Activated naive CD8-positive, alpha-beta T cell treated with anti-CD3 and anti-CD28 coated beads, Interleukin-2, amount 10 ng/mL, durations not matched to agents 7 days and 5 days (primary cell): Measurements from ENCODE around the gene AMBRA1. TPM values are rescaled to one million over a fixed set of nuclear protein-coding genes. Genes with fewer than 3 reads are reported as not detected.

Experiments
- ATAC-seq: fragments of 150-1000 bp; cut with Tn5 transposase; one replicate; pipeline ENCODE4 v1.10.0; 2021; ENCODE audit warnings: low read depth, moderate library complexity
- POLR2A ChIA-PET: fragments of 350-600 bp; sonication (Branson Sonifier 250); formaldehyde crosslinking; loops from one replicate; lab custom pipeline; 2021; ENCODE audit warnings: antibody characterized with exemption; lab: Charles Lee
- DNase-seq: peaks from one replicate; pipeline ENCODE4 v3.0.0; 2021
- H3K27ac Mint-ChIP-seq: one replicate; pipeline ENCODE4 v1.8.0; 2022; ENCODE audit warnings: mild to moderate bottlenecking, mixed read lengths
- H3K27me3 Mint-ChIP-seq: one replicate; pipeline ENCODE4 v1.8.0; 2022; ENCODE audit warnings: mild to moderate bottlenecking, moderate library complexity, mixed read lengths
- H3K36me3 Mint-ChIP-seq: one replicate; pipeline ENCODE4 v1.8.0; 2021; ENCODE audit warnings: mild to moderate bottlenecking, mixed read lengths
- H3K4me1 Mint-ChIP-seq: one replicate; pipeline ENCODE4 v1.8.0; 2021; ENCODE audit warnings: mixed read lengths
- H3K4me3 Mint-ChIP-seq: one replicate; pipeline ENCODE4 v1.8.0; 2022; ENCODE audit warnings: mild to moderate bottlenecking, moderate library complexity, mixed read lengths
- H3K9me3 Mint-ChIP-seq: one replicate; pipeline ENCODE4 v1.8.0; 2021; ENCODE audit warnings: mixed read lengths
- total RNA-seq, 2 experiments: library from RNA; stranded (reverse); gene quantifications; one replicate each; pipeline ENCODE4 v1.2.3, GENCODE V29; 2021

AMBRA1 gene
- total RNA-seq, 2 experiments from 2014 or later, result 39.1 to 40.5 TPM

- POLR2A ChIA-PET, result interaction anchor here (1.1 to 1.4 kb wide), 2 partner anchors 9 to 40 kb away, joined by 5 to 6 read pairs; no protein-coding TSS in a partner anchor
- no peak for ATAC-seq
- Mint-ChIP-seq H3K27me3 (no peaks in the 10 kb centered on the region), H3K4me3 (no peak overlapping the region), H3K27ac (no peak overlapping the region), H3K36me3 (peaks cover 11% of the 10 kb centered on the region), H3K4me1 (peaks cover 13% of the 10 kb centered on the region), H3K9me3 (no peaks in the 10 kb centered on the region)
- no peak for DNase-seq
Measured at GRCh38 chr11:46631676-46632075, 37.9 kb upstream of the AMBRA1 start.

- H3K36me3 Mint-ChIP-seq, result peaks cover 18% of the 10 kb centered on the region
- ATAC-seq (no peak), DNase-seq (no peak)
- POLR2A ChIA-PET, result interaction anchor here (1.4 kb wide), 1 partner anchor 11 kb away, joined by 5 read pairs; no protein-coding TSS in a partner anchor
- peaks cover 13% of the 10 kb centered on the region for H3K4me1 Mint-ChIP-seq
- no peak overlapping the region for H3K4me3 Mint-ChIP-seq
- H3K27me3 Mint-ChIP-seq, result no peaks in the 10 kb centered on the region
- H3K27ac Mint-ChIP-seq, result no peak overlapping the region
- H3K9me3 Mint-ChIP-seq, result no peaks in the 10 kb centered on the region
Measured at GRCh38 chr11:46630237-46630636, 36.4 kb upstream of the AMBRA1 start.

- no peak for DNase-seq
- H3K36me3 Mint-ChIP-seq, result peaks cover 22% of the 10 kb centered on the region
- POLR2A ChIA-PET, result no interaction called here
- H3K27ac Mint-ChIP-seq, result no peak overlapping the region
- no peaks in the 10 kb centered on the region for H3K27me3 Mint-ChIP-seq
- ATAC-seq, result no peak
- no peak overlapping the region for H3K4me3 Mint-ChIP-seq
- H3K9me3 Mint-ChIP-seq, result no peaks in the 10 kb centered on the region
- peaks cover 15% of the 10 kb centered on the region for H3K4me1 Mint-ChIP-seq
Measured at GRCh38 chr11:46628961-46629360, 35.1 kb upstream of the AMBRA1 start.

GRCh38 chr11:46625406-46625805 lies 31.6 kb upstream of the AMBRA1 start:
- POLR2A ChIA-PET, result interaction anchor here (1.1 kb wide), 1 partner anchor 31 kb away, joined by 5 read pairs; the partner anchor contains the start of gene AMBRA1

GRCh38 chr11:46618837-46619236 lies 25.0 kb upstream of the AMBRA1 start:
- no peaks in the 10 kb centered on the region for H3K27me3 Mint-ChIP-seq
- peaks cover 23% of the 10 kb centered on the region for H3K4me1 Mint-ChIP-seq
- H3K27ac Mint-ChIP-seq, result peak overlapping the region; percentile 80
- POLR2A ChIA-PET, result interaction anchor here (3.2 kb wide), 1 partner anchor 81 kb away, joined by 14 read pairs; the partner anchor contains the start of genes ARHGAP1 and ZNF408
- peak overlapping the region; percentile 37 for H3K4me3 Mint-ChIP-seq
- no peaks in the 10 kb centered on the region for H3K9me3 Mint-ChIP-seq
- no peak for ATAC-seq
- no peak for DNase-seq
- peaks cover 10% of the 10 kb centered on the region for H3K36me3 Mint-ChIP-seq

More at GRCh38 chr11:46625406-46625805, 31.6 kb upstream of the AMBRA1 start:
- H3K36me3 Mint-ChIP-seq, result peaks cover 22% of the 10 kb centered on the region
- no peak overlapping the region for H3K4me3 Mint-ChIP-seq
- peaks cover 7% of the 10 kb centered on the region for H3K4me1 Mint-ChIP-seq
- no peak for DNase-seq
- H3K27ac Mint-ChIP-seq, result no peak overlapping the region
- no peaks in the 10 kb centered on the region for H3K27me3 Mint-ChIP-seq
- no peak for ATAC-seq
- H3K9me3 Mint-ChIP-seq, result no peaks in the 10 kb centered on the region

- Mint-ChIP-seq H3K4me1 (peaks cover 23% of the 10 kb centered on the region), H3K27me3 (no peaks in the 10 kb centered on the region), H3K36me3 (peaks cover 10% of the 10 kb centered on the region), H3K9me3 (no peaks in the 10 kb centered on the region), H3K27ac (peak overlapping the region; percentile 99), H3K4me3 (peak overlapping the region; percentile 100)
- POLR2A ChIA-PET, result interaction anchor here (1.4 to 3.2 kb wide), 4 partner anchors 24 to 82 kb away, joined by 5 to 14 read pairs (median 8); partner anchors contain the start of genes AMBRA1, ARHGAP1 and ZNF408
- DNase-seq (no peak), ATAC-seq (no peak)
Measured at GRCh38 chr11:46617972-46618314, 24.1 kb upstream of the AMBRA1 start.

- DNase-seq (peak; percentile 94), ATAC-seq (peak; percentile 96)
- Mint-ChIP-seq H3K27me3 (no peaks in the 10 kb centered on the region), H3K9me3 (no peaks in the 10 kb centered on the region), H3K4me3 (peak within 1 kb of the TSS; percentile 100), H3K36me3 (peaks cover 8% of the 10 kb centered on the region), H3K4me1 (peaks cover 23% of the 10 kb centered on the region), H3K27ac (peak within 1 kb of the TSS; percentile 99)
- POLR2A ChIA-PET, result interaction anchor here (0.7 to 3.2 kb wide), 7 partner anchors 23 to 700 kb away, joined by 3 to 14 read pairs (median 5); partner anchors contain the start of genes AMBRA1, ARHGAP1, PEX16 and ZNF408
Measured at GRCh38 chr11:46617134-46617971, 23.5 kb upstream of the AMBRA1 start, which contains the start of the genes ATG13 and HARBI1. ATG13 (plus strand) TSS chr11:46617553; CDS start chr11:46644292, 26,739 bp downstream. HARBI1 (minus strand) TSS chr11:46617227; CDS start chr11:46616237, 990 bp downstream.

- no peaks in the 10 kb centered on the region for H3K27me3 Mint-ChIP-seq
- peaks cover 8% of the 10 kb centered on the region for H3K36me3 Mint-ChIP-seq
- H3K9me3 Mint-ChIP-seq, result no peaks in the 10 kb centered on the region
- POLR2A ChIA-PET, result interaction anchor here (0.7 to 3.2 kb wide), 7 partner anchors 23 to 699 kb away, joined by 3 to 14 read pairs (median 5); partner anchors contain the start of genes AMBRA1, ARHGAP1, PEX16 and ZNF408
- H3K4me1 Mint-ChIP-seq, result peaks cover 26% of the 10 kb centered on the region
- ATAC-seq (no peak), DNase-seq (no peak)
- peak overlapping the region; percentile 99 for H3K27ac Mint-ChIP-seq
- H3K4me3 Mint-ChIP-seq, result peak overlapping the region; percentile 100
Measured at GRCh38 chr11:46616551-46617133, 22.8 kb upstream of the AMBRA1 start.

- no peaks in the 10 kb centered on the region for H3K9me3 Mint-ChIP-seq
- POLR2A ChIA-PET, result interaction anchor here (3.0 kb wide), 1 partner anchor 22 kb away, joined by 9 read pairs; the partner anchor contains the start of gene AMBRA1
- ATAC-seq, result no peak
- no peak overlapping the region for H3K27ac Mint-ChIP-seq
- H3K4me3 Mint-ChIP-seq, result peak overlapping the region; percentile 100
- H3K4me1 Mint-ChIP-seq, result peaks cover 26% of the 10 kb centered on the region
- peaks cover 4% of the 10 kb centered on the region for H3K36me3 Mint-ChIP-seq
- no peak for DNase-seq
- no peaks in the 10 kb centered on the region for H3K27me3 Mint-ChIP-seq
Measured at GRCh38 chr11:46615756-46616155, 21.9 kb upstream of the AMBRA1 start.

GRCh38 chr11:46612326-46612725 lies 18.5 kb upstream of the AMBRA1 start:
- H3K4me1 Mint-ChIP-seq, result peaks cover 14% of the 10 kb centered on the region
- H3K27ac Mint-ChIP-seq, result no peak overlapping the region
- ATAC-seq (no peak), DNase-seq (no peak)
- H3K9me3 Mint-ChIP-seq, result no peaks in the 10 kb centered on the region
- no peak overlapping the region for H3K4me3 Mint-ChIP-seq
- H3K27me3 Mint-ChIP-seq, result no peaks in the 10 kb centered on the region
- POLR2A ChIA-PET, result interaction anchor here (0.7 kb wide), 2 partner anchors 12 to 249 kb away, joined by 3 to 6 read pairs; no protein-coding TSS in a partner anchor
- no peaks in the 10 kb centered on the region for H3K36me3 Mint-ChIP-seq

GRCh38 chr11:46611526-46612304 lies 17.9 kb upstream of the AMBRA1 start:
- no peak overlapping the region for H3K27ac Mint-ChIP-seq
- no peak overlapping the region for H3K4me3 Mint-ChIP-seq
- H3K9me3 Mint-ChIP-seq, result no peaks in the 10 kb centered on the region
- no peaks in the 10 kb centered on the region for H3K27me3 Mint-ChIP-seq
- DNase-seq, result no peak
- POLR2A ChIA-PET, result no interaction called here
- no peak for ATAC-seq
- peaks cover 14% of the 10 kb centered on the region for H3K4me1 Mint-ChIP-seq
- no peaks in the 10 kb centered on the region for H3K36me3 Mint-ChIP-seq

GRCh38 chr11:46609386-46609785 lies 15.6 kb upstream of the AMBRA1 start:
- no peaks in the 10 kb centered on the region for H3K27me3 Mint-ChIP-seq
- H3K4me3 Mint-ChIP-seq, result no peak overlapping the region
- no peaks in the 10 kb centered on the region for H3K9me3 Mint-ChIP-seq
- POLR2A ChIA-PET, result no interaction called here
- no peaks in the 10 kb centered on the region for H3K36me3 Mint-ChIP-seq
- peaks cover 3% of the 10 kb centered on the region for H3K4me1 Mint-ChIP-seq
- no peak for DNase-seq
- ATAC-seq, result no peak
- no peak overlapping the region for H3K27ac Mint-ChIP-seq
